GM12892 (cell line): ENCODE data around the gene ARHGAP35.

ENCODE experiments used
- POLR2A ChIP-seq: IDR thresholded peaks from 2 replicates; pipeline ENCODE4 v1.6.1; 2011; ENCODE audit warnings: low read depth, low read length, control low read depth
- POLR2AphosphoS5 ChIP-seq: IDR thresholded peaks from 2 replicates; pipeline ENCODE4 v1.6.1; 2011; ENCODE audit warnings: low read depth, low read length, control low read depth

DNA sequence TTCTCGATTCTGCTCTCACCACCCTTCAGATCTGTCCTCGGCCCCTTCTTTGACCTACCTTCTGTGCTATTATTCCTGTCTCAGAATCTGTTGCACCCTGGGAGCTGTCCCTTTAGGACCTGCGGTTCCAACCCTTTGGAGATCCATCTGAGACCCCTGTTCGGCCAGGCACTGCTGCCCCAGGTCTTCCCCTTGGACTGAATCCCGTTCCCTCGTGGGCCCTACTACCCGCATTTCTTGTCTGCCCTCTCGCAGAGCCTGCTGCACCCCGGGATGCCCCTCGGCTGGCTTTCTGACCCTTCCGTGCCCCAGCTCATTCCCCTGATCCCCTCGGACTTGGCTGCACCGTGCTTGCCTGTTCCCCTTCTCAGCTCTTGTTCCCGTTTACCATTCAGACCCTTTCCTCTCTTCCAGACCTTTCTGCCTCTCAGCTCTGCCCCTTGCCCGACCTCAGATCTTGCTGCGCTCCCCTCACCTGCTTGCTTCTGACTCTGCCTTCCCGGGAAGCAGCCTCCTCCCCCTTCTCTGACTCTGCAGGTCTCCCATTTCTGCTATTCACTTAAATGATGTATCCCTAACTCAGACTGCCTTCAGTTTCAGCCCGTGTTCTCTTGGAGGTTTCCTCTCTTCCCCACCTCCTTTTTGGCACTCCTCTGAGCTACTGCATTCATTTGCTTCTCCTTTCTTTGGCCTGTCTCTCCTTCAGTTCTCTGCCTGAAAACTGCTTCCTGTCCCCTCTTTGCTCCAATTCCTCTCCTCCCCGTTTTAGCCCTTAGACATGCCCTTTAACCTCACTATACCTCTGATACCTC lies 1.1 kb downstream of the ARHGAP35 start:
- no peak for TF ChIP-seq POLR2AphosphoS5
- TF ChIP-seq POLR2A = no peak
